Kidney (tissue), 14 donors: ENCODE measurements around the gene TRIM61. TPM values are rescaled to one million over a fixed set of nuclear protein-coding genes. Genes with fewer than 3 reads are reported as not detected.

ENCODE experiments used
- DNase-seq, 5 donors: peaks; one replicate each; pipeline ENCODE4 v3.0.0-alpha.2; 2013 to 2020
- FAIRE-seq: peaks from 2 replicates; lab custom pipeline; 2012; peaks lifted over from hg19 to GRCh38; lab: Jason Lieb, UNC
- H3K27ac ChIP-seq, 2 donors: one replicate each; pipeline ENCODE4 v1.7.0; 2013; ENCODE audit warnings: low read depth in 2 of 2, low read length in 2 of 2, inconsistent platforms in 1 of 2
- H3K27me3 ChIP-seq: one replicate; pipeline ENCODE4 v1.7.1; 2013; ENCODE audit warnings: low read length, inconsistent platforms; ENCODE audit not compliant: control insufficient read depth, insufficient read depth
- H3K36me3 ChIP-seq, 3 donors: one replicate each; pipeline versions ENCODE4 v1.7.0 to v1.7.1; 2013; ENCODE audit warnings: low read length in 3 of 3, control low read depth in 1 of 3, inconsistent platforms in 1 of 3; ENCODE audit not compliant: insufficient read depth in 3 of 3, control insufficient read depth in 2 of 3
- H3K4me1 ChIP-seq, 3 donors: one replicate each; pipeline versions ENCODE4 v1.7.0 to v1.7.1; 2013; ENCODE audit warnings: low read length in 3 of 3, inconsistent platforms in 1 of 3, low read depth in 1 of 3; ENCODE audit not compliant: control insufficient read depth in 2 of 3, insufficient read depth in 2 of 3
- H3K4me3 ChIP-seq, 3 donors: one replicate each; pipeline versions ENCODE4 v1.7.0 to v1.8.1; 2013; ENCODE audit warnings: low read length in 3 of 3, control low read depth in 1 of 3, inconsistent platforms in 1 of 3
- H3K9ac ChIP-seq, 3 donors: one replicate each; pipeline versions ENCODE4 v1.7.0 to v1.7.1; 2013; ENCODE audit warnings: low read length in 3 of 3, control low read depth in 1 of 3, inconsistent platforms in 1 of 3
- H3K9me3 ChIP-seq, 3 donors: one replicate each; pipeline versions ENCODE4 v1.7.0 to v1.7.1; 2013; ENCODE audit warnings: low read length in 3 of 3, control low read depth in 1 of 3, inconsistent platforms in 1 of 3; ENCODE audit not compliant: control insufficient read depth in 2 of 3, insufficient read depth in 1 of 3
- CTCF ChIP-seq: IDR thresholded peaks from 3 replicates; pipeline ENCODE4 v1.5.1; 2012; ENCODE audit warnings: mild to moderate bottlenecking, moderate library complexity, borderline replicate concordance; ENCODE audit not compliant: insufficient read depth; ENCODE audit errors: extremely low read depth
- intact Hi-C: fragments of 100-400 bp; cut with DNase I; formaldehyde crosslinking; loops from one replicate; pipeline ENCODE4 v1.11.1; 2022
- polyA plus RNA-seq: library from polyadenylated mRNA; stranded (reverse); fragments of 350-450 nt; fragmentation: Illumina TruSeq; extraction: RNeasy Lipid Tissue Mini Kit (QIAGEN cat#74804); gene quantifications from one replicate; pipeline ENCODE4 v1.2.3, GENCODE V29; 2014; ENCODE audit warnings: low read depth, low replicate concordance; ENCODE audit not compliant: insufficient read depth
- total RNA-seq: library from RNA; stranded (reverse); fragmentation: NEBNext Ultra II Directional; extraction: Animal tissue kit (Norgen Biotek cat#: 25700); gene quantifications from one replicate; pipeline ENCODE4 v1.2.1, GENCODE V29; 2021
- donor health status: control.
- donor health status: control.
- donor health status: control.
- donor health status: control.
- donor health status: control.
- donor health status: DM: yes; HTN: yes; CAD: no.
- donor health status: Normal renal cell carcinoma (clear cell type).

TRIM61 gene
- total and polyA plus RNA-seq, 2 donors from 2014 or later = 0.30 to 0.54 TPM

- Histone ChIP-seq H3K4me3 (no peak overlapping the region), H3K27me3 (no peaks in the 10 kb centered on the region), H3K9ac (no peak overlapping the region), H3K4me1 (no peaks in the 10 kb centered on the region), H3K9me3 (no peaks in the 10 kb centered on the region), H3K36me3 (no peaks in the 10 kb centered on the region), H3K27ac (no peak overlapping the region)
- DNase-seq = no peak
- TF ChIP-seq CTCF = no peak
- no peak for FAIRE-seq
- intact Hi-C loops = no loop called here
These were observed 52.7 kb downstream of the TRIM61 start for GRCh38 chr4:164924670-164925238.

GRCh38 chr4:164918956-164919355 is 58.5 kb downstream of the TRIM61 start:
- TF ChIP-seq CTCF = no peak
- H3K9ac ChIP-seq = no peak overlapping the region
- H3K4me1 ChIP-seq = no peaks in the 10 kb centered on the region
- no peaks in the 10 kb centered on the region for H3K36me3 ChIP-seq
- DNase-seq = no peak
- H3K9me3 ChIP-seq = no peaks in the 10 kb centered on the region
- FAIRE-seq = no peak
- no peak overlapping the region for H3K4me3 ChIP-seq
- H3K27ac ChIP-seq = no peak overlapping the region
- intact Hi-C loops = no loop called here
- H3K27me3 ChIP-seq = no peaks in the 10 kb centered on the region

Other genes starting within 250 kb of the TRIM61 start
- not detected for gene SMIM31, start 223.5 kb downstream of the TRIM61 start, total RNA-seq
- not detected for gene SMIM31, start 223.5 kb downstream of the TRIM61 start, polyA plus RNA-seq
- 0.25 TPM for gene APELA, start 100.5 kb downstream of the TRIM61 start, total RNA-seq
- 1.2 TPM for gene APELA, start 100.5 kb downstream of the TRIM61 start, polyA plus RNA-seq
- not detected for gene TRIM60, start 54.3 kb upstream of the TRIM61 start, total RNA-seq
- gene TRIM60, start 54.3 kb upstream of the TRIM61 start, polyA plus RNA-seq = not detected
- not detected for gene TRIM75, start 76.2 kb upstream of the TRIM61 start, total RNA-seq
- gene TRIM75, start 76.2 kb upstream of the TRIM61 start, polyA plus RNA-seq = not detected
- 19.6 TPM for gene TMEM192, start 135.2 kb upstream of the TRIM61 start, total RNA-seq
- gene TMEM192, start 135.2 kb upstream of the TRIM61 start, polyA plus RNA-seq = 14.9 TPM
- gene KLHL2, start 229.9 kb upstream of the TRIM61 start, total RNA-seq = 44.4 TPM
- 11.5 TPM for gene KLHL2, start 229.9 kb upstream of the TRIM61 start, polyA plus RNA-seq